Peyer's patch (tissue), 4 donors: ENCODE results near the gene MEFV.

ENCODE experiments used
- CTCF ChIP-seq, 6 experiments: fragments of 450-650 bp in 4 of 6; fragments of 200-600 bp in 2 of 6; sonication (generic) in 1 of 6; IDR thresholded peaks; one replicate each; pipeline ENCODE4 v1.5.1; 2017 to 2019; ENCODE audit warnings: antibody characterized with exemption in 6 of 6, mild to moderate bottlenecking in 3 of 6, moderate library complexity in 1 of 6
- POLR2A ChIP-seq, 2 donors: fragments of 450-650 bp; IDR thresholded peaks; one replicate each; pipeline ENCODE4 v1.5.1; 2017; ENCODE audit warnings: antibody characterized with exemption in 2 of 2, mild to moderate bottlenecking in 2 of 2, moderate library complexity in 2 of 2

GRCh38 chr16:3234857-3235561 is 21.4 kb downstream of the MEFV start, which contains the start of gene ZNF200:
- TF ChIP-seq CTCF (IDR thresholded peaks at IDR 0.05) (no peak), POLR2A (IDR thresholded peaks at IDR 0.05) (peak; percentile 69 to 77)
